SK-N-SH (cell line): ENCODE measurements around the gene TUBGCP3. TPM values are rescaled to one million over a fixed set of nuclear protein-coding genes. Genes with fewer than 3 reads are reported as not detected.
A peak's percentile ranks its signal among the peaks of the same experiment; 100 is the strongest.

Source experiments
- CTCF ChIA-PET: fragments of 300-600, 350-600 bp; formaldehyde crosslinking; extraction: SDS; loops from one replicate; lab custom pipeline; 2021; lab: Yijun Ruan, JAX
- POLR2A ChIA-PET: fragments of 350-600 bp; sonication (Branson Sonifier 250); formaldehyde crosslinking; extraction: SDS; loops from one replicate; lab custom pipeline; 2020; ENCODE audit warnings: antibody characterized with exemption, inconsistent platforms; lab: Yijun Ruan, JAX
- DNase-seq: peaks from one replicate; pipeline ENCODE4 v3.0.0; 2012
- H2AFZ ChIP-seq: fragments of 200-600 bp; sonication (generic); 2 replicates; pipeline ENCODE4 v1.8.1; 2016; ENCODE audit warnings: antibody characterized with exemption, mild to moderate bottlenecking, low read depth
- H3F3A ChIP-seq: fragments of 200-600 bp; sonication (generic); replicated peaks from 2 replicates; pipeline ENCODE3; 2016; ENCODE audit warnings: antibody characterized with exemption, mild to moderate bottlenecking; ENCODE audit not compliant: insufficient read depth
- H3K27ac ChIP-seq, 2 experiments: fragments of 200-500 bp in 1 of 2; fragments of 200-600 bp in 1 of 2; sonication (Bioruptor generic) in 1 of 2; sonication (generic), shearing (Covaris generic) in 1 of 2; 2 replicates each; pipeline versions ENCODE4 v1.5.1 to v1.6.1; 2014 to 2016; ENCODE audit warnings: low read depth in 2 of 2, inconsistent platforms in 1 of 2, low read length in 1 of 2, mild to moderate bottlenecking in 1 of 2, mixed read lengths in 1 of 2
- H3K27me3 ChIP-seq: fragments of 200-600 bp; sonication (generic), shearing (Covaris generic); 2 replicates; pipeline ENCODE4 v1.6.1; 2016; ENCODE audit warnings: mixed run types; ENCODE audit not compliant: insufficient read depth
- H3K36me3 ChIP-seq, 2 experiments: fragments of 200-500 bp in 1 of 2; fragments of 200-600 bp in 1 of 2; sonication (Bioruptor generic) in 1 of 2; sonication (generic) in 1 of 2; replicated peaks in 1 of 2; 2 replicates each; pipeline versions ENCODE3 to v1.5.1; 2014 to 2016; ENCODE audit warnings: low read length in 1 of 2, mild to moderate bottlenecking in 1 of 2; ENCODE audit not compliant: insufficient read depth in 2 of 2, control insufficient read depth in 1 of 2
- H3K4me1 ChIP-seq, 2 experiments: fragments of 200-500 bp in 1 of 2; fragments of 200-600 bp in 1 of 2; sonication (Bioruptor generic) in 1 of 2; sonication (generic), shearing (Covaris generic) in 1 of 2; 2 replicates each; pipeline versions ENCODE4 v1.5.1 to v1.6.1; 2014 to 2016; ENCODE audit warnings: low read depth in 1 of 2, low read length in 1 of 2, mixed run types in 1 of 2; ENCODE audit not compliant: insufficient read depth in 2 of 2, control insufficient read depth in 1 of 2
- H3K4me2 ChIP-seq: fragments of 200-600 bp; sonication (generic), shearing (Covaris generic); 2 replicates; pipeline ENCODE4 v1.6.1; 2017; ENCODE audit warnings: mixed run types
- H3K4me3 ChIP-seq, 2 experiments: fragments of 200-500 bp in 1 of 2; fragments of 200-600 bp in 1 of 2; sonication (Bioruptor generic) in 1 of 2; sonication (generic), shearing (Covaris generic) in 1 of 2; 2 replicates each; pipeline versions ENCODE4 v1.5.1 to v1.8.1; 2014 to 2016; ENCODE audit warnings: low read depth in 2 of 2, inconsistent platforms in 1 of 2, low read length in 1 of 2, mild to moderate bottlenecking in 1 of 2, mixed read lengths in 1 of 2, moderate library complexity in 1 of 2
- H3K79me2 ChIP-seq: fragments of 200-600 bp; sonication (generic); 2 replicates; pipeline ENCODE4 v1.8.1; 2017; ENCODE audit warnings: mild to moderate bottlenecking; ENCODE audit not compliant: insufficient read depth
- H3K9ac ChIP-seq: fragments of 200-600 bp; sonication (generic); 2 replicates; pipeline ENCODE4 v1.6.1; 2017; ENCODE audit warnings: mixed run types
- H3K9me2 ChIP-seq: fragments of 200-600 bp; sonication (generic); 2 replicates; pipeline ENCODE4 v1.6.1; 2017; ENCODE audit warnings: mixed run types
- H3K9me3 ChIP-seq: fragments of 200-600 bp; sonication (generic); 2 replicates; pipeline ENCODE4 v1.6.1; 2017; ENCODE audit warnings: mixed run types, mild to moderate bottlenecking, moderate library complexity
- H4K20me1 ChIP-seq: fragments of 200-600 bp; sonication (generic); 2 replicates; pipeline ENCODE4 v1.6.1; 2017; ENCODE audit warnings: mild to moderate bottlenecking, mixed run types; ENCODE audit not compliant: insufficient read depth
- EP300 ChIP-seq, 2 experiments: IDR thresholded peaks; 2 replicates each; pipeline versions ENCODE4 v1.4.0 to v1.6.1; 2012; ENCODE audit warnings: borderline replicate concordance in 1 of 2, low read depth in 1 of 2, low read length in 1 of 2
- EZH2phosphoT487 ChIP-seq: fragments of 200-600 bp; sonication (generic); IDR thresholded peaks from 2 replicates; pipeline ENCODE4 v1.6.1; 2017; ENCODE audit warnings: low read depth, mixed run types, mild to moderate bottlenecking, antibody characterized with exemption, moderate library complexity, borderline replicate concordance
- FOXM1 ChIP-seq: IDR thresholded peaks from 2 replicates; pipeline ENCODE4 v1.4.0; 2012; ENCODE audit warnings: low read depth, mild to moderate bottlenecking
- NFIC ChIP-seq: IDR thresholded peaks from 2 replicates; pipeline ENCODE4 v1.4.0; 2012; ENCODE audit warnings: borderline replicate concordance
- POLR2AphosphoS5 ChIP-seq: IDR thresholded peaks from 2 replicates; pipeline ENCODE4 v1.6.1; 2012; ENCODE audit warnings: low read depth, low read length
- RCOR1 ChIP-seq: fragments of 150-350 bp; IDR thresholded peaks from 2 replicates; pipeline ENCODE4 v1.6.1; 2017; ENCODE audit warnings: antibody characterized with exemption, low read length
- RFX5 ChIP-seq: IDR thresholded peaks from 2 replicates; pipeline ENCODE4 v1.6.1; 2012; ENCODE audit warnings: mild to moderate bottlenecking, improper control_type of control experiment, low read length
- RXRA ChIP-seq: IDR thresholded peaks from 2 replicates; pipeline ENCODE4 v1.4.0; 2012; ENCODE audit warnings: low read depth, mild to moderate bottlenecking, borderline replicate concordance
- SIN3A ChIP-seq: IDR thresholded peaks from 2 replicates; pipeline ENCODE4 v1.6.1; 2012; ENCODE audit warnings: low read depth, mild to moderate bottlenecking, low read length, moderate library complexity, borderline replicate concordance
- TAF1 ChIP-seq: IDR thresholded peaks from 2 replicates; pipeline ENCODE4 v1.6.1; 2012; ENCODE audit warnings: low read depth, mild to moderate bottlenecking, low read length, moderate library complexity, borderline replicate concordance
- TCF12 ChIP-seq: IDR thresholded peaks from 2 replicates; pipeline ENCODE4 v1.4.0; 2012
- WGBS: methylation state at CpG from one replicate; pipeline ENCODE4 v1.1.6; 2017; ENCODE audit warnings: low lambda C conversion rate; 5-methylcytosine and 5-hydroxymethylcytosine counted together
- polyA plus RNA-seq, 3 experiments: library from polyadenylated mRNA; depleted of rRNA; stranded (reverse); fragments of >200 nt; gene quantifications; 2 replicates each; pipeline ENCODE4 v1.2.3, GENCODE V29; 2012
- TF ChIP-seq, protein P1 (sequence below): IDR thresholded peaks from 2 replicates; pipeline ENCODE4 v1.4.0; 2012; ENCODE audit warnings: low read depth, borderline replicate concordance
- TF ChIP-seq, protein P2 (sequence below): fragments of 150-350 bp; IDR thresholded peaks from 2 replicates; pipeline ENCODE4 v1.6.1; 2017; ENCODE audit warnings: antibody characterized with exemption, low read length, low read depth, borderline replicate concordance
- TF ChIP-seq, protein P3 (sequence below): IDR thresholded peaks from 2 replicates; pipeline ENCODE4 v1.6.1; 2012; ENCODE audit warnings: mild to moderate bottlenecking, low read depth, low read length, moderate library complexity
- TF ChIP-seq, protein P4 (sequence below): fragments of 150-350 bp; IDR thresholded peaks from 2 replicates; pipeline ENCODE4 v1.6.1; 2016; ENCODE audit warnings: mild to moderate bottlenecking, low read depth, low read length

The TUBGCP3 gene
- polyA plus RNA-seq, 1 of the 3 experiments (the other 2 are of a cell fraction) = 16.8 TPM

DNA sequence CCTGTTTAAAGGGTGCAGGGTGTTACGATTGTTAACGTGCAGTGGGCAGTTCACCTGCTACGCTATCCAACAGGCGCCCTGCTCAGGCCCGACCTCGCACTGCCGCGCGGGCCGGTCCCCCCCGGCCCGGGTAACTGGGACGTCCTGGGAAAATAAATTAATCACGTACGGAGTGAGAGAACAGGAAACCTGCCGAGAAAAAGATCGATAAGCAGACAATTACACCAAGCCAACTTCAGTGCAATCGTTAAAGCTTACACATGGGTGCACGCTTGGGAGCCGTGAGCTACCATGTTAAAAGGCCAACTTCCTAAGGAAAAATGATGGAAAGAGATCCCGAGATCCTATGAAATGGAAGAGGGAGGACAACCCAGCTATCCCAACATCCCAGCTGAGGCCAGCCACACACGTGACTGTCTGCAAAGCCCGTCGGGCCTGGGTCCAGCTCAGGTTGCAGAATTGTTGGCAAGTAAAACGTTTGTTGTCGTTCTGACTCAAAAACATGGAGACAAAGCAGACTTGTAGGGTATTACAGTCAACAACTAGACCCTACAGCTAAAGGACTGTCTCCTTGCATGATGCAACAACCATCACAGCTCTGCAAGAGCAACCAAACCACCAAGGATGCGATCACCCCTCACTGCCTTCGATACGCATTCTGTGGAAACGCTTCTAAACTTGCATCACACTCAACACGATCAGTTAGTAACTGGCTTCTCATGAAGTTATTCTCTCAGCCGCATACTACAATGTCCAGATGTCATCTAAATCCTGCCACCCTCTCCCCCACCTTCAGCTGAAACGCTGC, 741 bp upstream of the TUBGCP3 start:
- ChIA-PET POLR2A (interaction anchor here (1.0 to 1.8 kb wide), 5 partner anchors 17 to 438 kb away, joined by 3 to 7 read pairs (median 3); no protein-coding TSS in a partner anchor), CTCF (interaction anchor here (0.6 to 2.1 kb wide), 4 partner anchors 17 to 102 kb away, joined by 3 to 7 read pairs (median 4); no protein-coding TSS in a partner anchor)
- Histone ChIP-seq H3K36me3 (no peaks in the 10 kb centered on the region), H3K9me2 (no peaks in the 10 kb centered on the region), H3K9ac (peak overlapping the region; percentile 98; the same call in 1 of the 2 replicates), H4K20me1 (no peaks in the 10 kb centered on the region), H3K4me2 (peak overlapping the region; percentile 96), H3K9me3 (no peaks in the 10 kb centered on the region), H3K79me2 (peaks cover 35% of the 10 kb centered on the region), H3F3A (peaks cover 14% of the 10 kb centered on the region), H2AFZ (peak overlapping the region; percentile 99), H3K27ac (peak overlapping the region; percentile 94 to 96), H3K27me3 (no peaks in the 10 kb centered on the region), H3K4me1 (peaks cover 8 to 15% of the 10 kb centered on the region in 2 experiments; a peak in 3 of 4 replicates), H3K4me3 (peak overlapping the region; percentile 93 to 94)
- TF ChIP-seq EP300 (IDR thresholded peaks at IDR 0.05; ENCODE audit: borderline replicate concordance in 1 of 2, low read depth in 1 of 2, low read length in 1 of 2) (no peak), RFX5 (no peak), FOXM1 (no peak; the same call in 1 of the 2 replicates), TAF1 (no peak), NFIC (no peak), EZH2phosphoT487 (no peak), TCF12 (no peak)
- 91% methylated on average over 33 of the region's 33 CpGs for WGBS
- no peak for DNase-seq

DNA sequence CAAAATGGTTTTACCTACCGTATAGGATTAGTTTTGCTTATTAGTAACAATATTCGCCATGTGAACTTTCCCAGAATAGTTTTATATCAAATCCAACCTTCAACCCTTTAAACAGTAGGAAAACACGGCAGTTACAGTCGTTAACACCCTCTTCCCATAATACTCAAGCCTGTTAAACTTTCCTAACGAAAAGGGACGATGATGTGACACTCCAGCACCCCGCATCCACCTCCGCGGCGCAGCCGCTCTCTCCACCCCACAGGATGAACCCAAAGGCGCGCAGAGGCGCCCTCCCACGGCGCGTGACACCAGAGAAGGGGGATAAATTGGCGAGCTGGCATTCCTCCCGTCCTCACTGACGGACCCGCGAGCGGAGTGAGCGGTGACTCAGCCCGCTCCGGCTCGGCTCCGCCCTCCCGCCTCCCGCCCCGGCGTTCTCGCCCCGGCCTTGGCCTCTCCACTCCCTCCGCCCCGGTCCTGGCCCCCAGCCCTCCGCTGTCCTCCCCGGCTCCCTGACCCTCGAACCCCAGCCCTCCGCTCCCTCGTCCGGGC, 665 bp downstream of the TUBGCP3 start:
- H3K27ac ChIP-seq = peak overlapping the region; percentile 94 to 96
- H3K9me2 ChIP-seq = no peaks in the 10 kb centered on the region
- 2% methylated on average over 28 of the region's 42 CpGs for WGBS
- peak overlapping the region; percentile 98 for H3K9ac ChIP-seq
- H3K27me3 ChIP-seq = no peaks in the 10 kb centered on the region
- H3K4me3 ChIP-seq = peak overlapping the region; percentile 93 to 94
- H2AFZ ChIP-seq = peak overlapping the region; percentile 99
- peaks cover 49% of the 10 kb centered on the region for H3K79me2 ChIP-seq
- DNase-seq = peak; percentile 95
- CTCF ChIA-PET = interaction anchor here (1.3 to 2.1 kb wide), 3 partner anchors 18 to 100 kb away, joined by 3 to 7 read pairs (median 4); no protein-coding TSS in a partner anchor
- POLR2A ChIA-PET = interaction anchor here (1.0 to 1.8 kb wide), 3 partner anchors 18 to 77 kb away, joined by 3 to 7 read pairs (median 4); no protein-coding TSS in a partner anchor
- no peaks in the 10 kb centered on the region for H3K36me3 ChIP-seq
- H3K9me3 ChIP-seq = no peaks in the 10 kb centered on the region
- H3F3A ChIP-seq = peaks cover 14% of the 10 kb centered on the region
- H3K4me1 ChIP-seq = peaks cover 8 to 17% of the 10 kb centered on the region in 2 experiments; a peak in 3 of 4 replicates
- H3K4me2 ChIP-seq = peak overlapping the region; percentile 96
- peaks cover 8% of the 10 kb centered on the region; the same call in 1 of the 2 replicates for H4K20me1 ChIP-seq
- TF ChIP-seq SIN3A (peak; percentile 52; the same call in 1 of the 2 replicates), POLR2AphosphoS5 (peak; percentile 45; the same call in 1 of the 2 replicates), EZH2phosphoT487 (no peak), TAF1 (peak; percentile 44; the same call in 1 of the 2 replicates), RXRA (0 out of 2 replicates have a peak, but pooled peaks have one; percentile 16), NFIC (peak; percentile 46), RCOR1 (no peak), TCF12 (no peak)
- TF ChIP-seq, protein P1, sequence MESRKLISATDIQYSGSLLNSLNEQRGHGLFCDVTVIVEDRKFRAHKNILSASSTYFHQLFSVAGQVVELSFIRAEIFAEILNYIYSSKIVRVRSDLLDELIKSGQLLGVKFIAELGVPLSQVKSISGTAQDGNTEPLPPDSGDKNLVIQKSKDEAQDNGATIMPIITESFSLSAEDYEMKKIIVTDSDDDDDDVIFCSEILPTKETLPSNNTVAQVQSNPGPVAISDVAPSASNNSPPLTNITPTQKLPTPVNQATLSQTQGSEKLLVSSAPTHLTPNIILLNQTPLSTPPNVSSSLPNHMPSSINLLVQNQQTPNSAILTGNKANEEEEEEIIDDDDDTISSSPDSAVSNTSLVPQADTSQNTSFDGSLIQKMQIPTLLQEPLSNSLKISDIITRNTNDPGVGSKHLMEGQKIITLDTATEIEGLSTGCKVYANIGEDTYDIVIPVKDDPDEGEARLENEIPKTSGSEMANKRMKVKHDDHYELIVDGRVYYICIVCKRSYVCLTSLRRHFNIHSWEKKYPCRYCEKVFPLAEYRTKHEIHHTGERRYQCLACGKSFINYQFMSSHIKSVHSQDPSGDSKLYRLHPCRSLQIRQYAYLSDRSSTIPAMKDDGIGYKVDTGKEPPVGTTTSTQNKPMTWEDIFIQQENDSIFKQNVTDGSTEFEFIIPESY = no peak
- TF ChIP-seq, protein P2, sequence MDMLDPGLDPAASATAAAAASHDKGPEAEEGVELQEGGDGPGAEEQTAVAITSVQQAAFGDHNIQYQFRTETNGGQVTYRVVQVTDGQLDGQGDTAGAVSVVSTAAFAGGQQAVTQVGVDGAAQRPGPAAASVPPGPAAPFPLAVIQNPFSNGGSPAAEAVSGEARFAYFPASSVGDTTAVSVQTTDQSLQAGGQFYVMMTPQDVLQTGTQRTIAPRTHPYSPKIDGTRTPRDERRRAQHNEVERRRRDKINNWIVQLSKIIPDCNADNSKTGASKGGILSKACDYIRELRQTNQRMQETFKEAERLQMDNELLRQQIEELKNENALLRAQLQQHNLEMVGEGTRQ = no peak
- TF ChIP-seq, protein P3, sequence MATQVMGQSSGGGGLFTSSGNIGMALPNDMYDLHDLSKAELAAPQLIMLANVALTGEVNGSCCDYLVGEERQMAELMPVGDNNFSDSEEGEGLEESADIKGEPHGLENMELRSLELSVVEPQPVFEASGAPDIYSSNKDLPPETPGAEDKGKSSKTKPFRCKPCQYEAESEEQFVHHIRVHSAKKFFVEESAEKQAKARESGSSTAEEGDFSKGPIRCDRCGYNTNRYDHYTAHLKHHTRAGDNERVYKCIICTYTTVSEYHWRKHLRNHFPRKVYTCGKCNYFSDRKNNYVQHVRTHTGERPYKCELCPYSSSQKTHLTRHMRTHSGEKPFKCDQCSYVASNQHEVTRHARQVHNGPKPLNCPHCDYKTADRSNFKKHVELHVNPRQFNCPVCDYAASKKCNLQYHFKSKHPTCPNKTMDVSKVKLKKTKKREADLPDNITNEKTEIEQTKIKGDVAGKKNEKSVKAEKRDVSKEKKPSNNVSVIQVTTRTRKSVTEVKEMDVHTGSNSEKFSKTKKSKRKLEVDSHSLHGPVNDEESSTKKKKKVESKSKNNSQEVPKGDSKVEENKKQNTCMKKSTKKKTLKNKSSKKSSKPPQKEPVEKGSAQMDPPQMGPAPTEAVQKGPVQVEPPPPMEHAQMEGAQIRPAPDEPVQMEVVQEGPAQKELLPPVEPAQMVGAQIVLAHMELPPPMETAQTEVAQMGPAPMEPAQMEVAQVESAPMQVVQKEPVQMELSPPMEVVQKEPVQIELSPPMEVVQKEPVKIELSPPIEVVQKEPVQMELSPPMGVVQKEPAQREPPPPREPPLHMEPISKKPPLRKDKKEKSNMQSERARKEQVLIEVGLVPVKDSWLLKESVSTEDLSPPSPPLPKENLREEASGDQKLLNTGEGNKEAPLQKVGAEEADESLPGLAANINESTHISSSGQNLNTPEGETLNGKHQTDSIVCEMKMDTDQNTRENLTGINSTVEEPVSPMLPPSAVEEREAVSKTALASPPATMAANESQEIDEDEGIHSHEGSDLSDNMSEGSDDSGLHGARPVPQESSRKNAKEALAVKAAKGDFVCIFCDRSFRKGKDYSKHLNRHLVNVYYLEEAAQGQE = no peak
- TF ChIP-seq, protein P4, sequence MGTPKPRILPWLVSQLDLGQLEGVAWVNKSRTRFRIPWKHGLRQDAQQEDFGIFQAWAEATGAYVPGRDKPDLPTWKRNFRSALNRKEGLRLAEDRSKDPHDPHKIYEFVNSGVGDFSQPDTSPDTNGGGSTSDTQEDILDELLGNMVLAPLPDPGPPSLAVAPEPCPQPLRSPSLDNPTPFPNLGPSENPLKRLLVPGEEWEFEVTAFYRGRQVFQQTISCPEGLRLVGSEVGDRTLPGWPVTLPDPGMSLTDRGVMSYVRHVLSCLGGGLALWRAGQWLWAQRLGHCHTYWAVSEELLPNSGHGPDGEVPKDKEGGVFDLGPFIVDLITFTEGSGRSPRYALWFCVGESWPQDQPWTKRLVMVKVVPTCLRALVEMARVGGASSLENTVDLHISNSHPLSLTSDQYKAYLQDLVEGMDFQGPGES = no peak
